Esophagus muscularis mucosa (tissue), 4 donors: ENCODE results near the gene CCL7. TPM values are rescaled to one million over a fixed set of nuclear protein-coding genes. Genes with fewer than 3 reads are reported as not detected.

ENCODE experiments used
- DNase-seq: peaks from one replicate; pipeline ENCODE4 v3.0.0-alpha.2; 2017; ENCODE audit errors: extremely low spot score
- H3K27ac ChIP-seq, 4 donors: fragments of 200-600 bp; sonication (generic); replicated peaks in 1 of 4; 1 replicate in 3 of 4; 2 replicates in 1 of 4; pipeline ENCODE4 v1.5.1; 2016 to 2019; ENCODE audit warnings: mild to moderate bottlenecking in 1 of 4
- H3K27me3 ChIP-seq, 4 donors: fragments of 200-600 bp; sonication (generic); one replicate each; pipeline versions ENCODE4 v1.5.1 to v1.6.0; 2016 to 2019
- H3K36me3 ChIP-seq, 4 donors: fragments of 200-600 bp; sonication (generic); one replicate each; pipeline ENCODE4 v1.5.1; 2016 to 2019
- H3K4me1 ChIP-seq, 4 donors: fragments of 200-600 bp; sonication (generic); one replicate each; pipeline ENCODE4 v1.5.1; 2016 to 2019
- H3K4me3 ChIP-seq, 4 donors: fragments of 200-600 bp; sonication (generic); 1 replicate in 2 of 4; 2 replicates in 2 of 4; pipeline ENCODE4 v1.5.1; 2016 to 2019; ENCODE audit warnings: mild to moderate bottlenecking in 4 of 4, moderate library complexity in 1 of 4
- H3K9me3 ChIP-seq, 4 donors: fragments of 200-600 bp; sonication (generic); 1 replicate in 3 of 4; 2 replicates in 1 of 4; pipeline ENCODE4 v1.5.1; 2016 to 2019
- CTCF ChIP-seq, 3 experiments: fragments of 200-600 bp in 2 of 3; fragments of 450-650 bp in 1 of 3; sonication (generic) in 2 of 3; IDR thresholded peaks; one replicate each; pipeline ENCODE4 v1.5.1; 2017 to 2019; ENCODE audit warnings: antibody characterized with exemption in 3 of 3, mild to moderate bottlenecking in 2 of 3, moderate library complexity in 1 of 3
- EP300 ChIP-seq: sonication (generic); formaldehyde crosslinking; IDR thresholded peaks from one replicate; pipeline ENCODE4 v1.6.1; 2017; ENCODE audit warnings: antibody characterized with exemption
- POLR2A ChIP-seq: fragments of 450-650 bp; IDR thresholded peaks from one replicate; pipeline ENCODE4 v1.6.1; 2017; ENCODE audit warnings: antibody characterized with exemption, moderate library complexity, mild to moderate bottlenecking, low read depth
- POLR2AphosphoS5 ChIP-seq, 2 donors: sonication (generic); formaldehyde crosslinking; IDR thresholded peaks; one replicate each; pipeline ENCODE4 v1.6.1; 2017; ENCODE audit warnings: antibody characterized with exemption in 2 of 2
- WGBS: methylation state at CpG from one replicate; pipeline ENCODE4 v1.1.5; 2018; 5-methylcytosine and 5-hydroxymethylcytosine counted together
- intact Hi-C: fragments of 100-400 bp; cut with DNase I; formaldehyde crosslinking; loops from one replicate; pipeline ENCODE4 v1.15.1; 2023
- total RNA-seq, 4 donors: library from RNA; depleted of rRNA; stranded (reverse); fragments of >200 nt; gene quantifications; one replicate each; pipeline versions ENCODE4 v1.1.0 to v1.2.1, GENCODE V29; 2016

The CCL7 gene
- total RNA-seq, 4 donors from 2014 or later, result 0.83 TPM; not detected in 3

- 81% methylated on average over 1 of the region's 1 CpG for WGBS
- H3K9me3 ChIP-seq, result no peaks in the 10 kb centered on the region
- no peak for TF ChIP-seq POLR2A
- TF ChIP-seq EP300, result no peak
- TF ChIP-seq CTCF (IDR thresholded peaks at IDR 0.05), result no peak
- no peak for TF ChIP-seq POLR2AphosphoS5 (IDR thresholded peaks at IDR 0.05)
- no peak overlapping the region for H3K4me3 ChIP-seq
- no peaks in the 10 kb centered on the region for H3K27me3 ChIP-seq
- no peak for DNase-seq
- intact Hi-C loops, result no loop called here
- H3K36me3 ChIP-seq, result no peaks in the 10 kb centered on the region
- no peak overlapping the region for H3K27ac ChIP-seq
- H3K4me1 ChIP-seq, result peaks cover 24 to 48% (median 35%) of the 10 kb centered on the region in 4 donors
These were observed 32.6 kb downstream of the CCL7 start for GRCh38 chr17:34302636-34303035.

- TF ChIP-seq POLR2AphosphoS5 (IDR thresholded peaks at IDR 0.05), result no peak
- no peak for TF ChIP-seq EP300
- no peak for TF ChIP-seq CTCF (IDR thresholded peaks at IDR 0.05)
- TF ChIP-seq POLR2A, result no peak
- no peaks in the 10 kb centered on the region for H3K9me3 ChIP-seq
- intact Hi-C loops, result no loop called here
- H3K36me3 ChIP-seq, result no peaks in the 10 kb centered on the region
- no peak overlapping the region for H3K27ac ChIP-seq
- no peaks in the 10 kb centered on the region for H3K27me3 ChIP-seq
- 84% methylated on average over 2 of the region's 2 CpGs for WGBS
- peaks cover 28 to 53% (median 39%) of the 10 kb centered on the region in 4 donors for H3K4me1 ChIP-seq
- no peak overlapping the region for H3K4me3 ChIP-seq
- DNase-seq, result no peak
These were observed 33.6 kb downstream of the CCL7 start for GRCh38 chr17:34303606-34304005.

GRCh38 chr17:34305061-34305460 is 35.0 kb downstream of the CCL7 start:
- Histone ChIP-seq H3K27ac (no peak overlapping the region), H3K36me3 (no peaks in the 10 kb centered on the region), H3K9me3 (no peaks in the 10 kb centered on the region), H3K27me3 (no peaks in the 10 kb centered on the region), H3K4me1 (peaks cover 28 to 45% (median 36%) of the 10 kb centered on the region in 4 donors), H3K4me3 (no peak overlapping the region)
- WGBS, result 99% methylated on average over 4 of the region's 4 CpGs
- DNase-seq, result no peak
- intact Hi-C loops, result no loop called here
- no peak for TF ChIP-seq POLR2A
- no peak for TF ChIP-seq EP300
- TF ChIP-seq POLR2AphosphoS5 (IDR thresholded peaks at IDR 0.05), result no peak
- TF ChIP-seq CTCF (IDR thresholded peaks at IDR 0.05), result no peak

- intact Hi-C loops, result loop anchor here (1.0 kb wide), 2 partner anchors 56 to 105 kb away; no protein-coding TSS in a partner anchor
- H3K4me1 ChIP-seq, result peaks cover 26 to 40% (median 30%) of the 10 kb centered on the region in 4 donors
- peak; percentile 37 for DNase-seq
- no peak overlapping the region for H3K4me3 ChIP-seq
- no peaks in the 10 kb centered on the region for H3K27me3 ChIP-seq
- H3K27ac ChIP-seq, result no peak overlapping the region
- no peaks in the 10 kb centered on the region for H3K36me3 ChIP-seq
- TF ChIP-seq CTCF (IDR thresholded peaks at IDR 0.05) (no peak), POLR2A (no peak)
- no peaks in the 10 kb centered on the region for H3K9me3 ChIP-seq
These were observed 35.6 kb downstream of the CCL7 start for GRCh38 chr17:34305606-34306005.

GRCh38 chr17:34306466-34306865 is 36.4 kb downstream of the CCL7 start:
- TF ChIP-seq EP300, result no peak
- TF ChIP-seq POLR2AphosphoS5 (IDR thresholded peaks at IDR 0.05), result peak in 1 of 2 donors; percentile 15
- no peak for TF ChIP-seq POLR2A
- TF ChIP-seq CTCF (IDR thresholded peaks at IDR 0.05), result peak; percentile 47 to 71 (median 56)
- no peak overlapping the region for H3K27ac ChIP-seq
- H3K4me3 ChIP-seq, result no peak overlapping the region
- DNase-seq, result peak; percentile 89
- H3K27me3 ChIP-seq, result no peaks in the 10 kb centered on the region
- intact Hi-C loops, result loop anchor here (1.0 kb wide), 2 partner anchors 55 to 106 kb away; no protein-coding TSS in a partner anchor
- H3K9me3 ChIP-seq, result no peaks in the 10 kb centered on the region
- H3K36me3 ChIP-seq, result no peaks in the 10 kb centered on the region
- peaks cover 22 to 31% (median 24%) of the 10 kb centered on the region in 4 donors for H3K4me1 ChIP-seq
- WGBS, result 80% methylated on average over 3 of the region's 3 CpGs
